DND-41 (cell line): ENCODE data around the gene FIGNL2.

Experiments
- ATAC-seq: fragments of 200-7000 bp; cut with Tn5 transposase; 3 replicates; pipeline ENCODE4 v1.9.1; 2021; ENCODE audit warnings: low read depth; ENCODE audit not compliant: insufficient read depth
- DNase-seq: peaks from one replicate; pipeline ENCODE4 v3.0.0-alpha.2; 2020
- H2AFZ ChIP-seq: 2 replicates; pipeline ENCODE4 v1.6.0; 2012; ENCODE audit warnings: low read depth, low read length
- H3K27ac ChIP-seq: 2 replicates; pipeline ENCODE4 v1.5.1; 2012; ENCODE audit warnings: low read length, inconsistent platforms
- H3K27me3 ChIP-seq: fragments of 200-600 bp; sonication (generic); 2 replicates; pipeline ENCODE4 v1.6.0; 2012; ENCODE audit warnings: low read length, mild to moderate bottlenecking, inconsistent platforms; ENCODE audit not compliant: insufficient read depth, poor library complexity
- H3K36me3 ChIP-seq: 2 replicates; pipeline ENCODE4 v1.5.1; 2012; ENCODE audit warnings: low read length, inconsistent platforms; ENCODE audit not compliant: insufficient read depth
- H3K4me1 ChIP-seq: 2 replicates; pipeline ENCODE4 v1.5.1; 2012; ENCODE audit warnings: mild to moderate bottlenecking, low read length; ENCODE audit not compliant: insufficient read depth
- H3K4me2 ChIP-seq: 2 replicates; pipeline ENCODE4 v1.6.0; 2012; ENCODE audit warnings: mild to moderate bottlenecking, moderate library complexity, low read length, inconsistent platforms; ENCODE audit not compliant: insufficient read depth
- H3K4me3 ChIP-seq, 2 experiments: fragments of 200-600 bp in 1 of 2; shearing (Covaris generic) in 1 of 2; 2 replicates each; pipeline ENCODE4 v1.5.1; 2012 to 2016; ENCODE audit warnings: inconsistent platforms in 2 of 2, low read length in 2 of 2, mild to moderate bottlenecking in 2 of 2, low read depth in 1 of 2, moderate library complexity in 1 of 2
- H3K79me2 ChIP-seq: 2 replicates; pipeline ENCODE4 v1.6.0; 2012; ENCODE audit warnings: low read length, inconsistent platforms; ENCODE audit not compliant: insufficient read depth
- H3K9ac ChIP-seq: 2 replicates; pipeline ENCODE4 v1.6.0; 2012; ENCODE audit warnings: low read depth, mild to moderate bottlenecking, inconsistent platforms, low read length, moderate library complexity
- H3K9me3 ChIP-seq: 2 replicates; pipeline ENCODE4 v1.5.1; 2012; ENCODE audit warnings: low read length, moderate library complexity, mild to moderate bottlenecking, inconsistent platforms; ENCODE audit not compliant: insufficient read depth, severe bottlenecking
- H4K20me1 ChIP-seq: 2 replicates; pipeline ENCODE4 v1.6.0; 2012; ENCODE audit warnings: low read length; ENCODE audit not compliant: insufficient read depth
- CTCF ChIP-seq: IDR thresholded peaks from 2 replicates; pipeline ENCODE4 v1.5.1; 2012; ENCODE audit warnings: borderline replicate concordance, low read length, moderate library complexity, mild to moderate bottlenecking; ENCODE audit not compliant: poor library complexity, severe bottlenecking; ENCODE audit errors: extremely low read depth
- EZH2 ChIP-seq: IDR thresholded peaks from 3 replicates; pipeline ENCODE4 v1.6.1; 2012; ENCODE audit warnings: borderline replicate concordance, low read depth, mild to moderate bottlenecking, moderate library complexity, low read length, inconsistent platforms; ENCODE audit not compliant: severe bottlenecking

FIGNL2 gene

GRCh38 chr12:51836041-51836826, 12.3 kb downstream of the FIGNL2 start:
- peaks cover 26% of the 10 kb centered on the region for H3K4me1 ChIP-seq
- no peak overlapping the region for H3K9ac ChIP-seq
- H3K27me3 ChIP-seq: peaks cover 3% of the 10 kb centered on the region
- DNase-seq (no peak), ATAC-seq (no peak)
- no peak overlapping the region for H3K4me3 ChIP-seq
- no peak overlapping the region for H2AFZ ChIP-seq
- H3K9me3 ChIP-seq: no peaks in the 10 kb centered on the region
- no peak overlapping the region for H3K27ac ChIP-seq
- H3K4me2 ChIP-seq: no peak overlapping the region
- H3K36me3 ChIP-seq: no peaks in the 10 kb centered on the region
- no peaks in the 10 kb centered on the region for H4K20me1 ChIP-seq
- H3K79me2 ChIP-seq: no peaks in the 10 kb centered on the region
- TF ChIP-seq EZH2 (no peak), CTCF (no peak)

GRCh38 chr12:51834411-51834810, 14.1 kb downstream of the FIGNL2 start:
- no peak overlapping the region for H3K4me2 ChIP-seq
- ATAC-seq (no peak), DNase-seq (no peak)
- no peaks in the 10 kb centered on the region for H3K9me3 ChIP-seq
- no peak overlapping the region for H3K9ac ChIP-seq
- no peaks in the 10 kb centered on the region for H3K36me3 ChIP-seq
- no peaks in the 10 kb centered on the region for H4K20me1 ChIP-seq
- peaks cover 26% of the 10 kb centered on the region for H3K4me1 ChIP-seq
- TF ChIP-seq EZH2 (no peak), CTCF (no peak)
- peaks cover 3% of the 10 kb centered on the region for H3K27me3 ChIP-seq
- no peak overlapping the region for H2AFZ ChIP-seq
- no peak overlapping the region for H3K4me3 ChIP-seq
- no peaks in the 10 kb centered on the region for H3K79me2 ChIP-seq
- no peak overlapping the region for H3K27ac ChIP-seq

GRCh38 chr12:51833448-51834227, 14.9 kb downstream of the FIGNL2 start:
- no peak for ATAC-seq
- Histone ChIP-seq H3K36me3 (no peaks in the 10 kb centered on the region), H3K4me1 (peaks cover 26% of the 10 kb centered on the region), H3K79me2 (no peaks in the 10 kb centered on the region), H3K4me2 (peak overlapping the region; percentile 70), H3K27ac (peak overlapping the region; percentile 15; the same call in 1 of the 2 replicates), H3K9ac (no peak overlapping the region), H3K4me3 (no peak overlapping the region), H3K27me3 (peaks cover 3% of the 10 kb centered on the region), H3K9me3 (no peaks in the 10 kb centered on the region), H2AFZ (no peak overlapping the region), H4K20me1 (no peaks in the 10 kb centered on the region)
- TF ChIP-seq EZH2 (no peak), CTCF (no peak)
- DNase-seq: no peak
